Activated CD4-positive, alpha-beta T cell treated with anti-CD3 and anti-CD28 coated beads, Interleukin-2, amount 50 U/mL, for 1 hour (primary cell): ENCODE data around the gene CORO1A.
"Not testable (repeated sequence)": the region's sequence is repeated elsewhere in the genome, so short reads cannot be mapped to it uniquely, and the experiment has no call there.

Source experiments
- DNase-seq: peaks from one replicate; pipeline ENCODE4 v3.0.0-alpha.2; 2020

CORO1A gene

DNA sequence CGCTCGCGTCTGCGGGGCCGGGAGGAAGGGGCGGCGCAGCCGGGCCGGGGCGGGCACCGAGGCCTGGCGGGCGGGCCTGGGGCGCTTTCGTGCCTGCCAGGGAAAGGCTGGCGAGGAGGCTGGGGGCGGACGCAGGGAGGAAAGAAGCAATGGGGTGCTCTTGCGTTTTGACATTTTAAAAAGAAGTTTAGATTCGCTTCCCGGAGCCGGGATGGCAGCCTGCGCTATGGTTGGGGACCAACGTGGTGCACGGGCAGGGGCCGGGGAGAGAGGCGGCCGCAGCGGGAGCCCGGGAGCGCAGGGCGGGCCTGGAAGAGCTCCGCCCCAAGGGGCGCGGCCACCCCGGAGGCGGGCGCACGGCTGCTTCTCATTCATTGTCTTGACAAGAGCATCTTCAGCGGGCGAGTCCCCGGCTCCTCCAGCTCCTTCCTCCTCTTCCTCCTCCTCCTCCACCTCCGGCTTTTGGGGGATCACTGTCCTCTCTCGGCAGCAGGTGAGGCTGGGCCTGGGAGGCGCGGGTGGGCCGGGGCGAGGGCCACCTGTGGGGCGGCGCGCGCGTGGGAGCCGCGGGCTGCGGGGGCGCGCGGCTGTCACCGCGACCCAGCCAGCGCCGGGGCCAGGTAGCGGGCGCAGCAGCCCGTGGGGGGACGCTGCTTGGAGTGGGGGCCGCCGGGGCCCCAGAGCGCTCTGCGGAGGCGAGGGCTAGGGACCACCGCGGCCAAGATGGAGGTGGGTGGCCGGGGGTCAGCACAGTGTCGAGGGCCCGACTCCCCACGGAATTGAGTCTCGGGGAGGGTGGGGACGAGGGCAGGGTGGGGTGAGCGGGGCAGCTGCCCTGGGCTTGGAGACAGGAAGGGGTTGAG, at the start of gene CORO1A:
CORO1A (plus strand) TSS at position 370 of the 863 bp plus-strand sequence. CDS start 1,608 bp downstream, outside the sequence.
- DNase-seq: peak; percentile 80

DNA sequence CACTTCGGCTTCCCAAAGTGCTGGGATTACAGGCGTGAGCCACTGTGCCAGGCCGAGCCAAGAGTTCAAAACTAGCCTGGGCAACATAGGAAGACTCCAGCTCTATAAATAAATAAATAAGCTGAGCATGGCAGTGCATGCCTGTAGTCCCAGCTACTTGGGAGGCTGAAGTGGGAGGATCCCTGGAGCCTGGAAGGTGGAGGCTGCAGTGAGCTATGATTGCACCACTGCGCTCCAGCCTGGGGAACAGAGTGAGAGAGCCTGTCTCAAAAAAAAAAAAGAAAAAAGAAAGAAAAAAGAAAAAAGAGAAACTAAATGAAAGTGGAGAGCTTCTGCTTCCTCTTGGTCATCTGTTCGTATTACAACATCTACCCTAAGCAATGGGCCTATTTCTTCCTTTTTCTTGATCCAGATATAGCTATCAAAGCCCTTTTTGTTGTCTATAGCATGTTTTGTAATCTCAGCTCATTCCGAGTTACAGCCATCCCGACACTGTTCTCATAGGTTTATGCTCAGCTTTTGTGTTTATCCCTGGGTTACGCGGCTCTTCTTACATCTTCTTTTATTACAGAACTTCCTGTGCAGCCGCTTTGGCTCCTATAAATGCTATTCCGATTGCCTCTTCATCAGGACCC, 46.3 kb upstream of the CORO1A start:
- no peak for DNase-seq

DNA sequence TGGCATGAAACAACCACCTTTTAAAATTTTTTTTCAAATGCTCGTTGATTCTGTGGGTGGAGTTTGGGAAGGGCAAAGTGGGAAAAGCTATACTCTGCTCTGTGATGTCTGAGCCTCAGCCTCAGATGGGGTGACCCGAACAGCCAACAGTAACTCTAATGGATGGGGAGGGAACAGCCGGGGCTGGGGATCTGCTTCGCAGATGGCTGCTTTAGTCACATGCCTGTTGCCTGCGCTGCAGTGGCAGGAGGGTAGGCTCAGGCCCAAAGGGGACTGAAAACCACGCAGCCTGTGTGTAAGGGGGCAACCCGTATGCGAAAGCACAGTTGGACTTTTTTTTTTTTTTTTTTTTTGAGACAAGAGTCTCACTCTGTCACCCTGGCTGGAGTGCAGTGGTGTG, 45.5 kb upstream of the CORO1A start:
- no peak for DNase-seq

DNA sequence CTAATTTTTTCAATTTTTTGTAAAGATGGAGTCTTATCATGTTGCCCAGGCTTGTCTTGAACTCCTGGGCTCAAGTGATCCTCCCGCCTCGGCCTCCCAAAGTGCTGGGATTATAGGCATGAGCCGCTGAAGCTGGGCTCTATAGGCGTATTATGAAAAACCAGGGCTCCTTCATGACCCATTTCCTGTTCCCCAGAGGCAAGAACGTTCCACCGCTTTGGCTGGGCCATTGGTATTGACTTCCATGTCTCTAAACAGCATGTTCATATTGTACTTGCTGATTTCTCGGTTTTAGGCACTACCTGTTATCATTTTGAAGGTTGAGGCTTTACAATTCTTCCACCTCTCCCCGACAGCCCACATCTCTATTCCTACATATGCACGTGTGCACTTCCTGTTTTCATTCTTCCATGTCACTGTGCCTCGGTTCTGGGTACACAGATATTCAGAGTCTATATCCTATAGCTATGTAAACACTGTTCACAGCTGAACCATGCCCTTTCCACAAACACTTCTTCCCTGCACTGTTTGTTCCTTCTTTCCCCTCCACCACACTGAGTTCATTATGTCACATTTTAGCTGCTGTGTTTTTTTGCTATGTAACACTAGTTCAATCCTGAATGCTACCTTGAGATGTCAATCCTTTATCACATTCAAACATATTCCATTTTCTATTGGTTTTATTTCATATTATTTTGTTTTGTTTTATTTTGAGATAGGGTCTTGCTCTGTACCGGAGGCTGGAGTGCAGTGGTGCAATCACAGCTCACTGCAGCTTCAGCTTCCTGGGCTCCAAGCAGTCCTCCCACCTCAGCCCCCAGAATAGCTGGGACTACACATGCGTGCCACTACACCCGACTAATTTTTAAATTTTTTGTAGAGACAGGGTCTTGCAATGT, 43.6 kb upstream of the CORO1A start:
- no peak for DNase-seq

DNA sequence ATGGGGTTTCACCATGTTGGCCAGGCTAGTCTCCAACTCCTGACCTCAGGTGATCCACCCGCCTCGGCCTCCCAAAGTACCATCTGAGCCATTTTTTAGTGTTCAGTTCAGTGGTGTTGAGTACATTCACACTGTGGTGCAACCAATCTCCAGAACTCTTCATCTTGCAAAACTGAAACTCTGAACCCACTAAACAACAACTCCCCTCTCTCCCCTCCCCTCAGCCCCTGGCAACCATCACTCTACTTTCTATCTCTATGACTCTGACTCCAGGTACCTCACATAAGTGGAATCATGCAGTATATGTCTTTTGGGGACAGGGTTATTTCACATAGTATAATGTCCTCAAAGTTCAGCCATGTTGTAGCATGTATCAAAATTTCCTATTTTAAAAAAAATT, 41.7 kb upstream of the CORO1A start:
- DNase-seq: no peak

DNA sequence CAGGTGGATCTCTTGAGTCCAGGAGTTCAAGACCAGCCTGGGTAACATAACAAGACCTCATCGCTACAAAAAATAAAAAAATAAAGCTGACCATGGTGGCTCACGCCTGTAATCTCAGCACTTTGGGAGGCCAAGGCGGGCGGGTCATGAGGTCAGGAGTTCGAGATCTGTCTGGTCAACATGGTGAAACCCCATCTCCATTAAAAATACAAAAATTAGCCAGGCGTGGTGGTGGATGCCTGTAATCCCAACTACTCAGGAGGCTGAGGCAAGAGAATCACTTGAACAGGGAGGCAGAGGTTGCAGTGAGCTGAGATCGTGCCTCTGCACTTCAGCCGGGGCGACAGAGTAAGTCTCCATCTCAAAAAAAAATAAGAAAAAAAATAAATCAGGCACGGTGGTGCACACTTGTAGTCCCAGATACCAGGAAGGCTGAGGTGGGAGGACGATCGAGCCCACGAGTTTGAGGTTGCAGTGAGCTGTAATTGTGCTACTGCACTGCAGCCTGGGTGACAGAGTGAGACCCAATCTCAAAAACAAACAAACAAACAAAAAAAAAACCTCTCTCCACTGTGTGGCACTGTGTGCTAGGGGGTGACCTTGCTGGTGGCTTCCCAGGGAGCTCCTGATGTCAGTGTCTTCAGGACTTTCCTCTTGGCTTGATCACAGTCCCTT, 40.6 kb upstream of the CORO1A start:
- no peak for DNase-seq

DNA sequence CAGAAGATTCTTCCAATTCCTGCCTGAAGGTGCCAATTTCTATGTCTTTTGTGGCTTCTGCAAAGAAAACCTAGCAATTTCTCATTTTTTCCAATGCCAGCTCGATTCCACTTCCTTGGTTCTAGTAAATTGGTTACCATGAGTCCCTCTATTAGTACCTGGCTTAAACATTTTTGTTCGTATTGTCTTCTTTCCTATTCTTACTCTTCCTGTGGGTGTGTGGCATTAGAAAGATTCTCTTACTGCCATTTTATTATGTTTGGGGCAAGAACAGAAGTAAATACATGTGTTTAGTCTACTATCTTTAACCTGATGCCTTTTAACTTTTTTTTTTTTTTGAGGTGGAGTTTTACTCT, 40.1 kb upstream of the CORO1A start:
- DNase-seq: no peak

DNA sequence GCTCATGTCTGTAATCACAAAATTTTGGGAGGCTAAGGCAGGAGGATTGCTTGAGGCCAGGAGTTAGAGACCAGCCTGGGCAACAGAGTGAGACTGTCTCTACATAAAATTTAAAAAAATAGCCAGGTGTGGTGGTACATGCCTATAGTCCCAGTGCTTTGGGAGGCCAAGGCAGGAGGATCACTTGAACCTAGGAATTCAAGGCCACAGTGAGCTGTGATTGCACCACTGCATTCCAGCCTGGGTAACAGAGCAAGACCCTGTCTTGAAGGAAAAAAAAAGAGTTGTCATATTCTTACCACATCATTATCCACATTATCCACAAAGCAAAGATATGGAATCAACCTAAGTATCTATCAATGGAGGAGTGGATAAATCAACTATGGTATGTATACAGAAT, 39.4 kb upstream of the CORO1A start:
- DNase-seq: no peak

DNA sequence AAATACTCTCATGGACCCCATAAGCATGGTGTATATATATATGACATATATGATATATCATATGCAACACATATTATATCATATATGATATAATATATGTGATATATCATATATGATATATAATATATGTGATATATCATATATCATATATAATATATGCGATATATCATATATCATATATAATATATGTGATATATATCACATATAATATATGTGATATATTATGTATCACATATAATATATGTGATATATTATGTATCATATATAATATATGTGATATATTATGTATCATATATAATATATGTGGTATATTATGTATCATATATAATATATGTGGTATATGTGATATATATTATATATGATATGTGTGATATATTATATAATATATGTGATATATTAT, 38.5 kb upstream of the CORO1A start:
- no peak for DNase-seq

DNA sequence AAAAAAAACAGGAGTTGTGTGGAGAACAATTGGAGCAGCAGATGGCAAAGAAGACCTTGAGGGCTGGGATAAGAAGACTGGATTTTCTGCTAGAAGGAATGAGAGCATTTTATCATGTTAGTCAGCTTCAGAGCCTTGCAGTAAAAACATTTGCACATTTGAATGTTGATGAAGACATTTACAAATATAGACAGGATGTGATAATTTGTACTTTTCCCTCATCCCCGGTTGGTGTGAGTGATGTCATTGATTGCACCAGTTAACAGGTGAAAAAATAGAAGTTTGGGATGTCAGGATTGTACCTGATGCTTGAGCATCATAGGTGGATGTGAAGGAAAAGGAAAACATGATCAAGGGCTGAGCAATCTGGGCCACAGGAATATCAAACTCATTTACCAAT, 37.7 kb upstream of the CORO1A start:
- no peak for DNase-seq

DNA sequence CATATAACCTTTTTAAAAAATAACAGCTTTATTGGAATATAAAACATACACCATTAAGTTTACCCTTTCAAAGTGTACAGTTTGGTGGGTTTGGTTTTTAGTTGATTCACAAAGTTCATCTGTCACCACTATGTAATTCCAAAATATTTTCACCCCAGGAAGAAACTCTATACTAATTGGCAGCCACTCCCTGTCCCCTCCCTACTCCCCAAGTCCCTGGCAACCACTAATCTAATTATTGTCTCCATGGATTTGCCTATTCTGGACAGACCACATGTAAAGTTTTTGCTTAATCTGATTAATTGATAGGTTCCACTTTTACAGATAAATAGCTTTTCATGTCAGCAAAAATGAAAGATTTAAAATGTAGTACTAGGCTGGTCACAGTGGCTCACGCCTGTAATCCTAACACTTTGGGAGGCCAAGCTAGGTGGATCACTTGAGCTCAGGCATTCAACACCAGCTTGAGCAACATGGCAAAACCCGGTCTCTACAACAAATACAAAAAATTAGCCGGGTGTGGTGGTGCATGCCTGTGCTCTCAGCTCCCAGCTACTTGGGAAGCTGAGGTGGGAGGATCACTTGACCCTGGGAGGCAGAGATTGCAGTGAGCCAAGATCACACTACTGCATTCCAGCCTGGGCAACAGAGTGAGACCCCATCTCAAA, 35.4 kb upstream of the CORO1A start:
- no peak for DNase-seq

DNA sequence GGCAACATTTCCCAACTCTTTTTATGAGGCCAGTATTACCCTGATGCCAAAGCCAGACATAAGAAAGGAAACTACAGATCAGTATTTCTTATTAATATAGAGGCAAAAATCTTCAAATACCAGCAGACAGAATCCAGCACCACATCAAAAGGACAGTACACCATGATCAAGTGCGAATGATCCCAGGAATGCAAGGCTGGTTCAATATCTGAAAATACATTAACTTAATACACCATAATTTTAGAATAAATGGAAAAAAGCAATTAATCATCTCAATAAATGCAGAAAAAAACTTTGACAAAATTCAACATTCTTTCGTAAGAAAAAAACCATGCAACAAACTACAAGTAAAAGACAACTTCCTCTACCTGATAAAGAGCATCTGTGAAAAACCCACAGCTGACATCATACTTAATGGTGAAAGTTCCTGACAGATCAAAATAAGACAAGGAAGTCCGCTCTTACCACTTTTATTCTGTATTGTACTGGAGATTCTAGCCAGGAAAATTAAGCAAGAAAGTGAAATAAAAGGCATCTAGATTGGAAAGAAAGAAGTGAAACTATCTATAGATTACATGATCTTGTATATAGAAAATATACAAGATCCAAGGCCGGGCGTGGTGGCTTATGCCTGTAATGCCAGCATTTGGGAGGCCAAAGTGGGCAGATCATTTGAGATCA, 34.0 kb upstream of the CORO1A start:
- no peak for DNase-seq

DNA sequence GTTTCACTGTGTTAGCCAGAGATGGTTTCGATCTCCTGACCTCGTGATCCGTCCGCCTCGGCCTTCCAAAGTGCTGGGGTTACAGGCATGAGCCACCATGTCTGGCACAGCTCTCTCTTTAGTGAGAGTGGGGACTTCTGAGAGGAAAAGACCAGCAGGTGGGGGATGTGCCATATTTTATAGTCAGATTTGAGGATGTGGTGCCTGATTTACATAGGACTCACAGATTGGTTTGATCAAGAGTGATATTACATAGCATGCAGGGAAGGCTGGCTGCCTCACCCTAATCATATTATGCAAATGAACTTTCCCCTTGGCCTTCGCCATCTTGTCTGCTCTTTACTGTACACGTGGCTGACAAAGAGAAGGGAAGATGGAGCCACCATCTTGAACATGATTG, 32.3 kb upstream of the CORO1A start:
- no peak for DNase-seq

DNA sequence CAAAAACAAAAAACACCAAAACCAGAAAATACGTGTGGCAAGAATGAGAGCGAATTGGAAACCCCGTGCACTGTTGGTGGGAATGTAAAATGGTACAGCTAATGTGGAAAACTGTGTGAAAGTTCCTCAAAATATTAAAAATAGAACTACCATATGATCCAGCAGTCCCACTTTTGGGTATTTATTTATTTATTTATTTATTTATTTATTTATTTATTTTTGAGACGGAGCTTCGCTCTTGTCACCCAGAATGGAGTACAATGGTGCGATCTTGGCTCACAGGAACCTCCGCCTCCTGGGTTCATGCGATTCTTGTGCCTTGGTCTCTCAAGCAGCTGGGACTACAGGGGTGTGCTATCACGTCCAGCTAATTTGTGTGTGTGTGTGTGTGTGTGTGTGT, 30.9 kb upstream of the CORO1A start:
- DNase-seq: no peak

DNA sequence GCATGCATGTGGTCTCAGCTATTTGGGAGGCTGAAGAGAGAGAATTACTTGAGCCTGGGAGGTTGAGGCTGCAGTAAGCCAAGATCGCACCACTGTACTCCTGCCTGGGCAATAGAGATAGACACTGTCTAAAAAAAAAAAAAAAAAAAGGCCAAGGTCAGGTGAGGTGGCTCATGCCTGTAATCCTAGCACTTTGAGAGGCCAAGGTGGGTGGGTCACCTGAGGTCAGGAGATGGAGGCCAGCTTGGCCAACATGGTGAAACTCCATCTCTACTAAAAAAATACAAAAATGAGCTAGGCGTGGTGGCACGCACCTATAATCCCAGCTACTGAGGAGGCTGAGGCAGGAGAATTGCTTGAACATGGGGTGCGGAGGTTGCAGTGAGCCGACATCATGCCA, 28.2 kb upstream of the CORO1A start:
- DNase-seq: no peak

DNA sequence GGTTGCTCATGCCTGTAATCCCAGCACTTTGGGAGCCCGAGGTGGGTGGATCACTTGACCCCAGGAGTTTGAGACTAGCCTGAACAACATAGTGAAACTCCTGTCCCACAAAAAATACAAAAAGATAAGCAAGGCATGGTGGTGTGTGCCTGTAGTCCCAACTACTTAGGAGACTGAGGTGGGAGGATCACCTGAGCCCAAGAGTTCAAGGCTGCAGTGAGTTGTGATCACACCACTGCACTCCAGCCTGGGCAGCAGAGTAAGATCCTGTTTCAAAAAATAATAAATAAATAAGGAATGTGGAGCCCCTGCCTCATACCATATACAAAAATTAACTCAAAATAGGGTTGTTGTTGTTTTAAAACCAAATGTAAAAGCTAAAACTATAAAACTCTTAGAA, 26.2 kb upstream of the CORO1A start:
- no peak for DNase-seq

DNA sequence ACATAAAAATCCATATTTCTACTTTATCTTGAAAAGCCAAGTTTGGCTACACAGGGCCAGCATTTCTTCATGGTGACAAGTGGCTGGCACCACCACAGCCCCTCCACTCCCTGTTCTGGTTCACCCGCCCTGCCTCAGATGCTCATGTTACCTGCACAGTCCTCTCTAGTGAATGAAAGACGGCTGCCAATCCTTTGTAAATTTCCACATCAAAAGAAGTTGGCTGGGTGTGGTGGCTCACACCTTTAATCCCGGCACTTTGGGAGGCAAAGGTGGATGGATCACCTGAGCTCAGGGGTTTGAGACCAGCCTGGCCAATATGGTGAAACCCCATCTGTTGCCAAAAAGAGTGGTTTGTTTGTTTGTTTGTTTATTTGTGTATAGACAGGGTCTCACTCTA, 19.9 kb upstream of the CORO1A start:
- no peak for DNase-seq

DNA sequence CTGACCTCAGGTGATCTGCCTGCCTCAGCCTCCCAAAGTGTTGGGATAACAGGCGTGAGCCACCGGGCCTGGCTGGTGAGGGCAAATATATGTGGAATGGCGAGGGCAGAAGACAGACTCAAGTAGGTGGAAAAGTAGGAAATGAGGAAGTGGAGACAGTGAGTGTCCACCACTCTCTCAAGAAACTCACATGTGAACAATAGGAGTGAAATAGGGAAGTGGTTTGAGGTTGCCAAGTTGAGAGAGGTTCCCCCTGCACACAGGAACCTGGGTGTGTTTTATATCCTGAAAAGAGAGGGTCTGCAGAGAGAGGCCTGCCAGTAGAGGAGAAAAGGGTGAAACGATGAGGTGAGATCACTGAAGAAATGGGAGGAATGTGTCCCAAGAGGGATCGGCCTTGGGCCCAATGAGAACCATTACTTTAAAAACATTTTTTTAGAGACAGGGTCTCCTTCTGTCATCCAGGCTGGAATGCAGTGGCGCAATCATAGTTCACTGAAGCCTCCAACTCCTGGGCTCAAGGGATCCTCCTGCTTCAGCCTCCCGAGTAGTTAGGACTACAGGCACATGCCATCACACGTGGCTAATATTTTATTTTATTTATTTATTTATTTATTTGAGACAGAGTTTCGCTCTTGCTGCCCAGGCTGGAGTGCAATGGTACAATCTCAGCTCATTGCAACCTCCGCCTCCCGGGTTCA, 17.1 kb upstream of the CORO1A start:
- no peak for DNase-seq

DNA sequence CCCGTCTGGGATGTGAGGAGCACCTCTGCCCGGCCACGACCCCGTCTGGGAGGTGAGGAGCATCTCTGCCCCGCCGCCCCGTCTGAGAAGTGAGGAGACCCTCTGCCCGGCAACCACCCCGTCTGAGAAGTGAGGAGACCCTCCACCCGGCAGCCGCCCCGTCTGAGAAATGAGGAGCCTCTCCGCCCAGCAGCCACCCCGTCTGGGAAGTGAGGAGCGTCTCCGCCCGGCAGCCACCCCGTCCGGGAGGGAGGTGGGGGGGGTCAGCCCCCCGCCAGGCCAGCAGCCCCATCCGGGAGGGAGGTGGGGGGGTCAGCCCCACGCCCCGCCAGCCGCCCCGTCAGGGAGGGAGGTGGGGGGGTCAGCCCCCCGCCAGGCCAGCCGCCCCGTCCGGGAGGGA, 14.7 kb upstream of the CORO1A start:
- DNase-seq: not testable (repeated sequence)

DNA sequence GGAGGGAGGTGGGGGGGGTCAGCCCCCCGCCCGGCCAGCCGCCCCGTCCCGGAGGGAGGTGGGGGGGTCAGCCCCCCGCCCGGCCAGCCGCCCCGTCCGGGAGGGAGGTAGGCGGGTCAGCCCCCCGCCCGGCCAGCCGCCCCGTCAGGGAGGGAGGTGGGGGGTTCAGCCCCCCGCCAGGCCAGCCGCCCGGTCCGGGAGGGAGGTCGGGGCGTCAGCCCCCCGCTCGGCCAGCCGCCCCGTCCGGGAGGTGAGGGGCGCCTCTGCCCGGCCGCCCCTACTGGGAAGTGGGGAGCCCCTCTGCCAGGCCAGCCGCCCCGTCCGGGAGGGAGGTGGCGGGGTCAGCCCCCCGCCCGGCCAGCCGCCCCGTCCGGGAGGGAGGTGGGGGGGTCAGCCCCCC, 14.0 kb upstream of the CORO1A start:
- DNase-seq: not testable (repeated sequence)

DNA sequence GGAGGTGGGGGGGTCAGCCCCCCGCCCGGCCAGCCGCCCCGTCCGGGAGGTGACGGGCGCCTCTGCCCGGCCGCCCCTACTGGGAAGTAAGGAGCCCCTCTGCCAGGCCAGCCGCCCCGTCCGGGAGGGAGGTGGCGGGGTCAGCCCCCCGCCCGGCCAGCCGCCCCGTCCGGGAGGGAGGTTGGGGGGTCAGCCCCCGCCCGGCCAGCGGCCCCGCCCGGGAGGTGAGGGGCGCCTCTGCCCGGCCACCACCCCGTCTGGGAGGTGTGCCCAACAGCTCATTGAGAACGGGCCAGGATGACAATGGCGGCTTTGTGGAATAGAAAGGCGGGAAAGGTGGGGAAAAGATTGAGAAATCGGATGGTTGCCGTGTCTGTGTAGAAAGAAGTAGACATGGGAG, 13.3 kb upstream of the CORO1A start:
- DNase-seq: not testable (repeated sequence)
